ENCODE data around the gene ATE1.

DNA sequence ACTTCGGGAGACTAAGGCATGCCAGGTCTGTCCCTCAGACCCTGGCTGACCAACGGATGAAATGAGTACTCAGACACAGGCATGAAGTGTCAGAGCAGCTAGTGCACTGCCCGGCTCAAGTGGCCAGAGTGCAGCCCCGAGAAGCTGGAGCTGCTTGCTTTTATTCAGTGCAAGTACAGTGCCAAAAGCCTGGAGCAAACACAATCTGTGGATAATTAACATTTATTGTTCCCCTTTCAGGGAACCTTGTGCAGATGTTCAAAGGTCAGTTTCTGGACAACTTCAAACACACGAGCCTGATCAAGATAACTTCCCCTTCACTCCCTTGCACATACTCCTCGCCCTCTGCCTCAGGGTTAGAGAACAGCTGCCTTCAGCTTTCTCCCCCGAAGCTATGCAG lies 7.9 kb upstream of the ATE1 start:
- TF ChIP-seq, protein P1, sequence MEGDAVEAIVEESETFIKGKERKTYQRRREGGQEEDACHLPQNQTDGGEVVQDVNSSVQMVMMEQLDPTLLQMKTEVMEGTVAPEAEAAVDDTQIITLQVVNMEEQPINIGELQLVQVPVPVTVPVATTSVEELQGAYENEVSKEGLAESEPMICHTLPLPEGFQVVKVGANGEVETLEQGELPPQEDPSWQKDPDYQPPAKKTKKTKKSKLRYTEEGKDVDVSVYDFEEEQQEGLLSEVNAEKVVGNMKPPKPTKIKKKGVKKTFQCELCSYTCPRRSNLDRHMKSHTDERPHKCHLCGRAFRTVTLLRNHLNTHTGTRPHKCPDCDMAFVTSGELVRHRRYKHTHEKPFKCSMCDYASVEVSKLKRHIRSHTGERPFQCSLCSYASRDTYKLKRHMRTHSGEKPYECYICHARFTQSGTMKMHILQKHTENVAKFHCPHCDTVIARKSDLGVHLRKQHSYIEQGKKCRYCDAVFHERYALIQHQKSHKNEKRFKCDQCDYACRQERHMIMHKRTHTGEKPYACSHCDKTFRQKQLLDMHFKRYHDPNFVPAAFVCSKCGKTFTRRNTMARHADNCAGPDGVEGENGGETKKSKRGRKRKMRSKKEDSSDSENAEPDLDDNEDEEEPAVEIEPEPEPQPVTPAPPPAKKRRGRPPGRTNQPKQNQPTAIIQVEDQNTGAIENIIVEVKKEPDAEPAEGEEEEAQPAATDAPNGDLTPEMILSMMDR (IDR thresholded peaks at IDR 0.05; ENCODE audit: low read depth, low read length) = no peak
- TF ChIP-seq EZH2phosphoT487 (IDR thresholded peaks at IDR 0.05; ENCODE audit: low read depth) = no peak
